ENCODE results near the gene MZT2B. TPM values are rescaled to one million over a fixed set of nuclear protein-coding genes. Genes with fewer than 3 reads are reported as not detected.
"Not testable (repeated sequence)": the region's sequence is repeated elsewhere in the genome, so short reads cannot be mapped to it uniquely, and the experiment has no call there.

The MZT2B gene
- total and polyA plus RNA-seq, 2 donors (not counting 1 experiment from before 2014, with no cell fraction given), result 54.0 to 254 TPM

GRCh38 chr2:130162486-130162885 lies 19.6 kb upstream of the MZT2B start:
- not testable (repeated sequence) for H3K4me1 ChIP-seq (ENCODE audit: control insufficient read depth, extremely low read depth, insufficient read depth, low read length); H3K9ac ChIP-seq (ENCODE audit: insufficient read depth, low read length); H2AFZ ChIP-seq (ENCODE audit: low read length); H3K36me3 ChIP-seq (ENCODE audit: control insufficient read depth, insufficient read depth, low read length); H3K27ac ChIP-seq (ENCODE audit: insufficient read depth, low read length); H3K4me2 ChIP-seq (ENCODE audit: extremely low read depth, insufficient read depth, low read length); DNase-seq (ENCODE audit: low read depth in 2 of 2); H3K4me3 ChIP-seq (replicated peaks in 1 of 4; ENCODE audit: control extremely low read depth in 1 of 4, insufficient read depth in 1 of 4, low read depth in 3 of 4, low read length in 4 of 4); H3K27me3 ChIP-seq (ENCODE audit: control insufficient read depth, insufficient read depth, low read length); H4K20me1 ChIP-seq (ENCODE audit: control insufficient read depth, extremely low read depth, insufficient read depth, low read length); H3K9me3 ChIP-seq (ENCODE audit: control insufficient read depth, insufficient read depth, low read depth, low read length); H3K79me2 ChIP-seq (ENCODE audit: control insufficient read depth, insufficient read depth, low read length)

- H3K27ac ChIP-seq (ENCODE audit: insufficient read depth, low read length), result no peak overlapping the region
- no peaks in the 10 kb centered on the region for H3K27me3 ChIP-seq (ENCODE audit: control insufficient read depth, insufficient read depth, low read length)
- TF ChIP-seq CTCF (conservative IDR thresholded peaks at IDR 0.05 in 1 of 2, IDR thresholded peaks at IDR 0.05 in 1 of 2; ENCODE audit: low read depth in 1 of 2, low read length in 2 of 2), result no peak
- no peak for TF ChIP-seq EZH2 (IDR thresholded peaks at IDR 0.05; ENCODE audit: low read length, missing control alignments)
- H2AFZ ChIP-seq (ENCODE audit: low read length), result no peak overlapping the region
- H3K4me2 ChIP-seq (ENCODE audit: extremely low read depth, insufficient read depth, low read length), result no peak overlapping the region
- H3K4me1 ChIP-seq (ENCODE audit: control insufficient read depth, extremely low read depth, insufficient read depth, low read length), result no peaks in the 10 kb centered on the region
- H3K4me3 ChIP-seq (replicated peaks in 1 of 4; ENCODE audit: control extremely low read depth in 1 of 4, insufficient read depth in 1 of 4, low read depth in 3 of 4, low read length in 4 of 4), result no peak overlapping the region
- H3K9ac ChIP-seq (ENCODE audit: insufficient read depth, low read length), result no peak overlapping the region
- H4K20me1 ChIP-seq (ENCODE audit: control insufficient read depth, extremely low read depth, insufficient read depth, low read length), result no peaks in the 10 kb centered on the region
- no peaks in the 10 kb centered on the region for H3K79me2 ChIP-seq (ENCODE audit: control insufficient read depth, insufficient read depth, low read length)
- peaks cover 2% of the 10 kb centered on the region for H3K36me3 ChIP-seq (ENCODE audit: control insufficient read depth, insufficient read depth, low read length)
- DNase-seq (ENCODE audit: low read depth in 2 of 2), result no peak
- H3K9me3 ChIP-seq (ENCODE audit: control insufficient read depth, insufficient read depth, low read depth, low read length), result no peaks in the 10 kb centered on the region
These were observed 19.1 kb upstream of the MZT2B start for GRCh38 chr2:130162968-130163367.

- no peak overlapping the region for H3K4me3 ChIP-seq (replicated peaks in 1 of 4; ENCODE audit: control extremely low read depth in 1 of 4, insufficient read depth in 1 of 4, low read depth in 3 of 4, low read length in 4 of 4)
- peaks cover 2% of the 10 kb centered on the region for H3K36me3 ChIP-seq (ENCODE audit: control insufficient read depth, insufficient read depth, low read length)
- no peaks in the 10 kb centered on the region for H3K27me3 ChIP-seq (ENCODE audit: control insufficient read depth, insufficient read depth, low read length)
- no peaks in the 10 kb centered on the region for H3K4me1 ChIP-seq (ENCODE audit: control insufficient read depth, extremely low read depth, insufficient read depth, low read length)
- no peaks in the 10 kb centered on the region for H4K20me1 ChIP-seq (ENCODE audit: control insufficient read depth, extremely low read depth, insufficient read depth, low read length)
- TF ChIP-seq CTCF (conservative IDR thresholded peaks at IDR 0.05 in 1 of 2, IDR thresholded peaks at IDR 0.05 in 1 of 2; ENCODE audit: low read depth in 1 of 2, low read length in 2 of 2) (no peak), EZH2 (IDR thresholded peaks at IDR 0.05; ENCODE audit: low read length, missing control alignments) (no peak)
- no peak overlapping the region for H2AFZ ChIP-seq (ENCODE audit: low read length)
- no peaks in the 10 kb centered on the region for H3K79me2 ChIP-seq (ENCODE audit: control insufficient read depth, insufficient read depth, low read length)
- no peak overlapping the region for H3K4me2 ChIP-seq (ENCODE audit: extremely low read depth, insufficient read depth, low read length)
- H3K27ac ChIP-seq (ENCODE audit: insufficient read depth, low read length), result no peak overlapping the region
- H3K9ac ChIP-seq (ENCODE audit: insufficient read depth, low read length), result no peak overlapping the region
- H3K9me3 ChIP-seq (ENCODE audit: control insufficient read depth, insufficient read depth, low read depth, low read length), result no peaks in the 10 kb centered on the region
- no peak for DNase-seq (ENCODE audit: low read depth in 2 of 2)
These were observed 16.6 kb upstream of the MZT2B start for GRCh38 chr2:130165293-130166016.

- H4K20me1 ChIP-seq (ENCODE audit: control insufficient read depth, extremely low read depth, insufficient read depth, low read length), result not testable (repeated sequence)
These were observed 15.5 kb upstream of the MZT2B start for GRCh38 chr2:130166611-130167010.

GRCh38 chr2:130169163-130169562 lies 12.9 kb upstream of the MZT2B start:
- not testable (repeated sequence) for H3K27ac ChIP-seq (ENCODE audit: insufficient read depth, low read length)

More at GRCh38 chr2:130166611-130167010, 15.5 kb upstream of the MZT2B start:
- not testable (repeated sequence) for H3K79me2 ChIP-seq (ENCODE audit: control insufficient read depth, insufficient read depth, low read length); DNase-seq (ENCODE audit: low read depth in 2 of 2); H3K27me3 ChIP-seq (ENCODE audit: control insufficient read depth, insufficient read depth, low read length); H3K4me3 ChIP-seq (replicated peaks in 1 of 4; ENCODE audit: control extremely low read depth in 1 of 4, insufficient read depth in 1 of 4, low read depth in 3 of 4, low read length in 4 of 4); H3K9ac ChIP-seq (ENCODE audit: insufficient read depth, low read length); H3K27ac ChIP-seq (ENCODE audit: insufficient read depth, low read length); H3K4me2 ChIP-seq (ENCODE audit: extremely low read depth, insufficient read depth, low read length); H2AFZ ChIP-seq (ENCODE audit: low read length); H3K36me3 ChIP-seq (ENCODE audit: control insufficient read depth, insufficient read depth, low read length); H3K4me1 ChIP-seq (ENCODE audit: control insufficient read depth, extremely low read depth, insufficient read depth, low read length); H3K9me3 ChIP-seq (ENCODE audit: control insufficient read depth, insufficient read depth, low read depth, low read length)

More at GRCh38 chr2:130169163-130169562, 12.9 kb upstream of the MZT2B start:
- H3K9ac ChIP-seq (ENCODE audit: insufficient read depth, low read length); H3K36me3 ChIP-seq (ENCODE audit: control insufficient read depth, insufficient read depth, low read length); H3K4me1 ChIP-seq (ENCODE audit: control insufficient read depth, extremely low read depth, insufficient read depth, low read length); H4K20me1 ChIP-seq (ENCODE audit: control insufficient read depth, extremely low read depth, insufficient read depth, low read length); H3K27me3 ChIP-seq (ENCODE audit: control insufficient read depth, insufficient read depth, low read length); H3K4me2 ChIP-seq (ENCODE audit: extremely low read depth, insufficient read depth, low read length); H3K4me3 ChIP-seq (replicated peaks in 1 of 4; ENCODE audit: control extremely low read depth in 1 of 4, insufficient read depth in 1 of 4, low read depth in 3 of 4, low read length in 4 of 4); H3K9me3 ChIP-seq (ENCODE audit: control insufficient read depth, insufficient read depth, low read depth, low read length); H2AFZ ChIP-seq (ENCODE audit: low read length); DNase-seq (ENCODE audit: low read depth in 2 of 2); H3K79me2 ChIP-seq (ENCODE audit: control insufficient read depth, insufficient read depth, low read length): not testable (repeated sequence)

Data from fibroblast of lung (primary cell).